GM19467 (cell line): ENCODE measurements around the gene RSPO1.
A peak's percentile ranks its signal among the peaks of the same experiment; 100 is the strongest.
"Not testable (repeated sequence)": the region's sequence is repeated elsewhere in the genome, so short reads cannot be mapped to it uniquely, and the experiment has no call there.

Experiments
- ATAC-seq: cut with Tn5 transposase; IDR thresholded peaks from one replicate; pipeline ENCODE4 v1.9.1; 2021; ENCODE audit warnings: mild to moderate bottlenecking, moderate library complexity; ENCODE audit not compliant: unreplicated experiment

RSPO1 gene

DNA sequence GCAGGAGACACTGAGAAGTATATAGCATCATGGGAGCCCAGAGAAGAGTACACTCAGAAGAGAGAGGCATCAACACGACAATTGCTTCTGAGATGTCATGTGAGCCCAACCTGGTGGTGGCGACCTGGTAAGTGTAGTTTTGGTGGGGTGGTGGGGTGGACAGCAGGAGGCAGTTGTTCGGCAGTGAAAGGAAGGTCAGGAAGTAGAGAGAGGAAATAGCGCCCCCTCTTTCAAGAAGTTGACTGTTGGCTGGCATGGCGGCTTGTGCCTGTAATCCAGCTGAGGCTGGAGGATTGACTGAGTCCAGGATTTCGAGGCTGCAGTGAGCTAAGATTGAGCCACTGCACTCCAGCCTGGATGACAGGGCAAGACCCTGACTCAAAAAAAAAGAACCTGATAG lies 12.6 kb downstream of the RSPO1 start:
- ATAC-seq: no peak

DNA sequence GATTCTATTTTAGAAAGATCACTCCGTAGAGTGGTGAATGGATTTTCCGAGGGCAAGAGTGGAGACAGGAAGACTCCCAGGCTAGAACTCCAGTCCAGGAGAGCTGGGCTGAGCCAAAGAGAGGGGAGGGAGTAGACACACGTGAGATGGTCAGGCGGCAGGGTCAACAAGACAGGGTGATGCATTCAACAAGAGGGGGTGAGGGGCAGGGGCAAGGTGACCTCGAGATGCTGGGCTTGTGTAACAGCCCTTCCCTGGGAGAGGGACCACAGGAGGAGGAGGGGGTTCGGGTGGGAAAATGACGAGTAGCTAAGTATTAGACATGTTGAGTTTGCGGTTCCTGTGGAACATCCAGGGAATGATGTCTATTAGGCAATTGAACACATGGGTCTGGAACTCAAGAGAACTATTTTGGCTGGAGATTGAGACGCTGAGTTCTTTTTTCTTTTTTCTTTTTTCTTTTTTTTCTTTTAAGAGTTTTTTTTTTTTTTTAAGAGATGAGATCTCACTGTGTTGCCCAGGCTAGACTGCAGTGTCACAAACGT lies 13.3 kb downstream of the RSPO1 start:
- ATAC-seq: no peak

DNA sequence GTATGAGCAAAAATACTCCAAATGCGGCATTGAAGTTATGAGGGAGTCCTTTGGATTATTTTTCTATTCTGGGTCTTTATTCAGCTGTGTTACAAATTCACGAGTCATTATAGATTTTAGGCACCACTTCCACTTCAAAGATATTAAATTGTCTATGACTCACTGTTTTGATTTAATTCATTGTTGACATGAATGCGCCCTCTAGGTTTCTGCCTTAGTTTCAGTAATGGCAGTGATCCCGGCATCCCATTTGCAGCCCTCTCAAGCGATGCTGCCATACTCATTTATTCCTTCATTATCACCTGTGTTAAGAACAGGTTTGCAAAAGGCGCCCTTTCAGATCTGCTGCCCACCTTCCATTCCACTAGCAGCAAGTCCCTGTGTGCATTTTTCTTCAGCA lies 14.0 kb downstream of the RSPO1 start:
- no peak for ATAC-seq

DNA sequence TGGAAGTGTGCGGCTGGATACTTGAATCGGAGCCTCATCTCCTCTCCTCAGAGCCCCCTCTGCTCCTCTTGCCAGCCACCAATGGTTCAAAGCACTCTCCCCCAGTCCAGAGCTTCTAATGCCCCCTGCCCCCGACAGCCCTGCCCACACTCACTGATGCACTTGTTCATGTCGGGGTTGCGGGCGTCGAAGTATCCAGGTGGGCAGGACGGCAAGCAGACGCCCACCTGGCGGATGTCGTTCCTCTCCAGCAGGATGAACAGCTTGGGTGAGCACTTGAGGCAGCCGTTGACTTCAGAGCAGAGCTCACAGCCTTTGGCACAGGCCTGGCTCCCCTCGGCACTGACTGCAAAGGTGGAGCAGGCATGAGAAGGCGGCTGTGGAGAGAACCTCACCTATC lies 18.4 kb downstream of the RSPO1 start:
- no peak for ATAC-seq

DNA sequence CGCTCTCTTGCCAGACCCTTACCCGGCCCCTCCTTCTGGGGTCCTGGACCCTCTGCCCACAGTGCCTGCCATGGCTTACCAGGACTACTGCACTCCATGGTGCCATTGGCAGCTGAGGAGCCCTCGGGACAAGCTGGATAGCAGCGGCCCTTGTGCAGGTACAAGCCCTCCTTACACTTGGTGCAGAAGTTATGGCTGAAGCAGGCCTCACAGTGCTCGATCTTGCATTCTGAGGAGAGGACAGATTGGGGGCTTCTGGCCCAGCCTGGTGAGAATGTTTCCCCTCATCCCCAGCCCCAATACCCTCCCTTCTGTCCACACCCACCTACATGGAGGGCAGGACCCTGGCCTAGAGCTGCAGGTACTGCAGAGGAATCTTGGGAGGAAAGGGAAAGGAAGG lies 20.6 kb downstream of the RSPO1 start:
- no peak for ATAC-seq

DNA sequence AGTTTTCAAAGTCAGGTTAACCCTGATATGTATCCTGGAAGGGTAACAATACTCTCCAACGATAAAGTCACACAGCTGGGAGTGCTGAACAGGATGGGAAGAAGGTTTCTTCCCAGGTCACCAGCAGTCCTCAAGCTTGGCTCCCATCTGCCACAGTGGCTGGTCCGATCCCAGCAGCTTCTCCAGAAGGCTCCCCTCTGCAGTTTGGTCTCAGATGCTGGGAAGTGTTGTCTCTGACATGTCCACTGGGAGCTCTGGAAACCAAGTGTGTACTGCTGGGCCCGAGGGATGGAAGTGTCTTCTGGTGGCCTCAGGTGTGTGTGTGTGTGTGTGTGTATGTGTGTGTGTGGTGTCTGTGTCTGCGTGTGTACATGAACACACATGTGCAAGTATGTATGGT lies 22.5 kb downstream of the RSPO1 start:
- no peak for ATAC-seq

DNA sequence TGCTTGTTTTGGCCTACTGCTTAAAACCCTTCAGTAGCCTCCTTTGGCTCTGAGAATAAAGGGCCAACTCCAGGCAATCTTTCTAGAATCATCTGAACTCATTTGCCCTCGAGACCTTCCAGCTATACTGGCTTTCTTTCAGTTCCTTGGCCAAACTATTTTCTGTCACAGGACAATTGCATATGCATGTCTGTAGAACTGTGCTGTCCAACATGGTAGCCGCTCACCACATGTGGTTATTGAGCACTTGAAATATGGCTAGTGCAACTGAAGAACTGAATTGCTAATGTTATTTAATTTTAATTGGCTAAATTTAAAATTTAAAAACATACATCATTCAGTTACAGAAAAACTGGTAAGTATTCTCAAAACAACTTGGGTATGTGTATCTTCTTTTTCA lies 24.7 kb downstream of the RSPO1 start:
- no peak for ATAC-seq

DNA sequence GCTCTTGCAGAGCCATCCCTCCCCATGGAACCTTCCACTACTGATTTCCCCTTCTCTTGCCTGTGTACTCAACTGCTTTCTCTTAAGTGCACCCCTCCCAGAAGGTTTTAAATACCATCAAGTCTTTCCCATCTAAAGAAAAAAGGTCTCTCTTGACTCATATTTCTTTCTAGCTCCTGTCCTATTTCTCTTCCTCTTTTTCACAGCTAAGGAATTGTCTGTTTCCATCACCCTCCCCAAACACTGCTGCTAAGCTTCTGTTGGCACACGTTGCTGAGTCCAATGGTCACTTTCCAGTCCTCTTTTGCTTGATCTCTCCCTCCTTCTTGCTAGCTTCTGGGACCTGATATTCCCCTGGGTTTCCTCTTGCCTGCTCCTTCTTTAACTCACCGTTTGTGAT lies 25.7 kb downstream of the RSPO1 start:
- ATAC-seq: no peak

DNA sequence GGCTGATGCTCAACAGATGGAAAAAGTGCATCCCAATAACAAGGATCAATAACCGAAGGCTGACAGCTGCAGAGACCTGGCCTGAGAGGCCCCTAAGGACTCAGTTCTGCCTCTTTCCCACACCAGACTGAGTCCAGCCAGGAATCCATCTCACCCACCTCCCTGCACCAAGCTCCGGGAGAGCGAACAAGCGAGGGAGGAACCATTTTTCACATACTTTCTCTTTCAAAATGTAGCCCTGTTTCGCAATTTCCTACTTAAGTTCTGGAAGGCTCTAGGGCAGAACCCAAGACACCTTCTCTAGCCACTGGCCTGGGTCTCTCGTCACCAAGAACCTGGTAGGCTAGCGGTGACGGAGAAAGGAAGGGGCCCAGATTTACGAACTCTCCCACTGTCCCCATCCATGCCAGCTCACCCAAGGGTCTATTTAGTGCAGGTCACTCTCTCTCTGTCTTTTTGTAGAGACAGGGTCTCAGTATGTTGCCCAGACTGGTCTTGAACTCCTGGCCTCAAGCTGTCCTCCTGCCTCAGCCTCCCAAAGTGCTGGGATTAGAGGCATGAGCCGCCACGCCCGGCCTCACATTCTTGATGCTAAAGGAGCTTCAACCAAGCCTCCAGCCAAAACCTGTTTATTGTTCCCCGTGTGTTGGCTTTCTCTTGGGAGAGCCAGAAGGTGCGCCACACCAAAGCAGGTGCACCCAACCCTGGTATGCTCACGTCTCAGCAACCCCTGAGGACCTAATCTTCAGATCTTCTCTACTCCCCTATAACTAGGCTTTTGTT lies 28.0 kb downstream of the RSPO1 start:
- no peak for ATAC-seq

DNA sequence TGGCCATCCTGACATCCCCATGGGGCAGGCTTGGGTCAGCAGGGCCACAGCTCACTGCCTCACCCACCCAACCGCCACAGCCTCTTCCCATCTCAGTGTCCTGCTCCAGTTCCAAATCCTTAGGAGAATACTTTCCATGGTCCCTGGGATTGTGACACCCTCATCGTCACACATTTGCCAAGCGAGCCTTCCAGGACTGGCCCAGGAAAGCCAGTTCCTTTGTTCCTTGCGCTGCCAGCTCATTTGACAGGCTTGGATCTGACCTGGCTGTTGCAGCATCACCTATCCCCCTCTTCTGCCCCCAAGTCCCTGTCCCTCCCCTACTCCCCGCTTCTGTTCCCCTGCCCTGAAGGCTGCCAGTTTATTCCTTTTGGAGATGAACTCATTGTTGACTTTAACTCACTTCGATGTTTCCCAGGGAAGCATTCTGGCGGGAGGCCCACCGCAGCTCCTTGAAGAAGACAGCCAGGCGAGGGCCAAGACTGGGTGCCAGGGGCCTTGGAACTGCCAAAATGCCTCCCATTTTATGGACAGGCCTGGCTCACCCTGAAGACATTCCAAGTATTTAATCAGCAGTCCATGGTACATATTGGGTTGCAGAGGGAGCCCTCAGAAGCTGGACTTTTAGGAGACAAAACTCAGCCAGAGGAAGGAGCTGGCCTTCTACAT lies 28.8 kb downstream of the RSPO1 start:
- no peak for ATAC-seq

DNA sequence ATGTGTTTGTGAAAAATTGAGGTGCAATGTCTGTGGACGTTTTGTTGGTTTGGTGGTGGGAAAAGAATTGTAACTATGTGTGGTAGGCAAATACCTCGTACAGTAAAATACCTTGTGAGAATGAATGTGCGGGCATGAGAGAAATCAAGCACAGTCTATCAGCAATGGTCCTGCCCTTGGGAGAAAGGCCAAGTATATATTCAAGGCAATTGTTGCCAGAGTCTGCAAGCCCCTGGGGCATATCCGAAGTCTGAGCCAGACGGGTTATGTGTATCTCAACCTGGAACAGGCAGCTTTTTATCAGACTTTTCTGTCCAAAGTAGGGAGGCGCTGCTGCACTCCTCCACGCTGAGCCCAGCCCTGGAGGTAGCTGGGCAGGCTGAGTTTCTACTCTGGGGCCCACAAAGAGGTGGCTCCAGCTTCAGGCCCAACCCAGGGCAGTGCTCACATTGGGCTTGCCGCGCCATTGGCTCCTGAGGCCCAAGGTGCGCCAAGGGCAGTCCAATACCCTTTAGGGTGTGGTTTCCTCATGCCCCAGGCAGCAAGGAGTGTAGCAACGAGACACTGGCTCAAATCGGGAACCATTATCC lies 29.5 kb downstream of the RSPO1 start:
- ATAC-seq: no peak

DNA sequence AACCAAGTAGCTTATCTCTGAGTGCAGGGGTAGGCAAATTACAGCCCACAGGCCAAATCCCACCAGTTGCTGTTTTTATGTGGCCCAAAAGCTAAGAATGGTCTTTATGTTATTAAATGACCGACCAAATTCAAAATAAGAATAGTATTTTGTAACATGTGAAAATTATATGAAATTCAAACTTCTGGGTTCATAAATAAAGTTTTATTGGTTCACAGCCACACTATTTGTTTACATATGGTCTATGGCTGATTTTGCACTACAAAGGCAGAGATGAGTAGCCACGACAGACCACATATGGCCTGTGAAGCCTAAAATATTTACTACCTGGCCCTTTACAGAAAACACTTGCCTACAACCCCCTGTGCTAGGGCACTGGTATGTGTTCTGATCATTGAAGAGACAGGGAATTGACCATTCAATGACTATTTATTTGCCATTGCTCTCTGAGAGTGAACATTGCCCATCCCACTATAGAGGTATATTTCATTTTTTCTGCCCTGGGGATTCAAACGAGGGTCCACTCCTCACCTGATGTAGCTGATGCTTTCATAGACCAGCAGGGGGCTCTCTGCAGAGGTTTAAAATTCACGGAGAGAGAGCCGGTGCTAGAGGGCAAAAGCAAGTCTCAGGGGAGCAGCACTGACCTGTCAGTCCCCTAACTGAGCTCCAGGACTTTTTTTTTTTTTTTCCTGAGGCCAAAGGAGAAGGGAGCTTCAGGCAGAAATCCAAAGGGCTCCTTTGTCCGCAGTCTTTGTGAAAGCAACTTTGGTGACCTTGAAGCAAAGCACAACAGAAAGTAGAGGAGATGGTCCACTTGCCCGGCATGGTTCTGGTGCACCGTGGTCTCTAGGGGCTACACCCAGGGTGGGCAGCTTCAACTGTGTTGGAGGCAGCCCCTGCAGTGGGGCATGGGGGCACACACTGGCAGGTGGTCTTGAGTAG lies 31.7 kb downstream of the RSPO1 start:
- no peak for ATAC-seq

DNA sequence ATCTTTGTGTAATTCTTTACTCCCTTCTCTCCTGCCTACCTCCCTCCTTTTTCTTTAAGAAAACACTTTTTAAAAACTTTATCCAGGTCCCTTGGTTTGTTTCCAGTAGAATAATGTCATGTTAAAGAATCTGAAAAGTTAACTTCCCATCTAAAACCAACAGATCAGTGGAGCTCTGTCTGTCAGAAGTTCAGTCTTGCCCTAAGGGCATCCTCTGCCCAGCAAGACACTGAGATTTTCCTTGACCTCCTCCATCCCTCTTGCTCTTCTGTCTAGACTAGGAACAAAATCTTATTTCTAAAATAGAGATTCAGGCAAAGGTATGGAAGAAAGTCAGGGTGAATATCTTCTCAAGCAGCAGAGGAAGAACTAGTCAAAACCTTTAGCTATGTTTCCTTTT lies 33.3 kb downstream of the RSPO1 start:
- no peak for ATAC-seq

DNA sequence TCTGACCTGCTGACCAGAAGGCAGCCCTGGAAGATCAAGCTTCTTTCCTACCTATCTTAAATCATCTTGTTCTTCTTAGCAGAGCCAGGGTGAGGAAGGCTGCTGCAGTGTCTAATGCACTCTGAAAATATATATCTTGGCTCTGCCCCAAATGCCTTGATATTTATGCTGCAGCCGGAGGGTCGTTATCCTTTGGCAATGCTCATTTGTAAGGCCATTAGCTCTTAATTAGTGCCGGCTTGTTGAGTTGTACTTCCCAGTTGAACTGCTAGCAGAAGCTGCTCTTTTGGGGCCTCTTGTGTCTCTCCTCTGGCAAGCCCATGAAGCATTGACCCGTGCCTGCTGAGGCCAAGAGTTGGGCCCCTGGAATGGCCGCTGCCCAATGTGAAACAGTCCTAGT lies 34.8 kb downstream of the RSPO1 start:
- ATAC-seq: no peak

DNA sequence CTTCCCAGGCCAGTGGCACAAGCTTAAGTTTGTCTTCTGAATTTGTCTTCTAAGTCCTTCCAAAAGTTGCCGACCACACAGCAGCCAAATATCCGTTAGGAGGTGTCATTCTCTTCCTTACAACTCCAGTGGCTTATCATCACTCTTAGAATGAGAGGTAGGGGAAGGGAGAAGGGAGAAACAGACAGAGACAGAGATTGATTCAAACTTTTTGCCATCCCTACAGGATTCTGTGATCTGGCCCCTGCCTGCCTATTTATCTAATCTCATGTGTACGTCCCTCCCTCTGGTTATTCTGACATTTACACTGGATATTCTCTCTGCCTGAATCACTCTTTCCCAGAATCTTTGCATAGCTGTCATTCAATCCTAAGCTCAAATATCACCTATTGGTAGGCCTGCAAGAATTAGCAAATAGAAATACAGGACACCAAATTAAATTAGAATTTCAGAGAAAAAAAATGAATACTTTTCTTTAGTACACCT lies 38.5 kb downstream of the RSPO1 start:
- ATAC-seq: no peak

DNA sequence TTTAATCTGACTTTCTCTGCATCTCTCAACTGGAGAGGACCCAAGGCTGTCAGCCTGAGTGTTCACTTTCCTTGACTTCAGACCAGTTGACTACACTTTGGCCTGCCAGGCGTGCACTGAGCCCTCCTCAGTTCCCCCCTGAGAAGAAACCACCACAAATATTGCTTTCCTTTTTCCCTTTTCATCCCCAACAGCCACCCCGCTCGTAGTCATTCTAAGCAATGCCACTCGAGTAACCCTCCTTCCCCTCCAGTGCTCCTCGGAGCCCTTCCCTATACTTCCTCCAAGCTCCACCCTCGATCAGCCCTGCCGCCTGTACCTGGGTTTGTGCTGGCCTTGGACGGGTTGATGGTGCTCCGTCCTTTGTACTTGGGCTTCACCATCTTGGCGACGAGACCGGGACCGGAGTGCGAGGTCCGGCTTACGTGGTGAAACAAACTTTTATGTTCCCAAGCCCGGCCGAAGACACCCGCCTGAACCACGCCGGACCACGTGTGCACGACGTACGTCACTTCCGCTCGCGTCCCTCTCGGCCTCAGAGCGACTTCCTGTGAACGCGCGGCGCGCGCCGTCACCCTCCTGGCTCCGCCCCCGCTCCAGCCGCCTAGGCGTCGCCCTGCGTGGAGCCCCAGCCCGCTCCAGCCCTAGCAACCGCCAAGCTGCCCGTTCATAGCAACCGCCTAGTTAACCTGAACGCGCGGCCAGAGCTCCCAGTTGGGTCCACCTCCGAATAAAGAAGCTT lies 39.1 kb downstream of the RSPO1 start, which contains the start of gene GNL2:
TSS of gene GNL2 (minus strand) at position 498 of the 742 bp plus-strand sequence. CDS start at position 383, 115 bp downstream.
- peak; percentile 97 for ATAC-seq

DNA sequence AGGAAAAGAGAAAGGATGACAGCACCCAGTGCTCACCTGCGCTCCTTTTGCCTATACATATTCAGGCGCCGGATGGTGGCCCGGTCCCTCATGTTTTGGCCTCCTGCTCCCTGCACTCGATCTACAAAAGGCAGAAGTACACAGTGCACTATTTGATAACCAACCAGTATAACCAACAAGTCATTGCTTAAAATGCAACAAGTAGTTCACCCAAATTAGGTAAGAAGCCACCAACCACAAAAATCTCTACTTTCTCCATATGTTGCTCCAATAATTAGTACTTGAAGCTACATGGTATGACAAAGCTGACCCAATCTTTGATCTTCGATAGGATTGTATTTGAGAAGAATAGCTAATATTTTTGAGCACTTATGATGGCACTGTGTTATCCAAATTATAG lies 41.0 kb downstream of the RSPO1 start:
- ATAC-seq: no peak

DNA sequence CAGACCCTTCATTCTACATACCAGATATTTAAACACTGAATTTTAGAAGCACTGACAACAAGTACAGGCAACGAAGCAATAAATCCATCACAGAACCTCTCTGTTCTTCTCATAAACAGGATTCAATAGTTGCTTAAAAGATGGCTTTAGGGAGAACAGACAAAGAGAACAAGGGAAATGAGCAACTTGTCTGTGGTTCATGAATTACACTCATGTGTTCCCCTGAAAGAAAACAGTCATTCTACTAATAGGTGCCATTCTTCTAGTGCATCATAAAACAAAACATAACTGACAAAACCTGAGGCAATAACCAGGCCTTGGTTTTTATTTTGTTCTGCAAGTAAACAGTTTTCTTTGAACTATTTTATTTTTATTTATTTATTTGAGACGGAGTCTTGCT lies 45.8 kb downstream of the RSPO1 start:
- ATAC-seq: no peak

DNA sequence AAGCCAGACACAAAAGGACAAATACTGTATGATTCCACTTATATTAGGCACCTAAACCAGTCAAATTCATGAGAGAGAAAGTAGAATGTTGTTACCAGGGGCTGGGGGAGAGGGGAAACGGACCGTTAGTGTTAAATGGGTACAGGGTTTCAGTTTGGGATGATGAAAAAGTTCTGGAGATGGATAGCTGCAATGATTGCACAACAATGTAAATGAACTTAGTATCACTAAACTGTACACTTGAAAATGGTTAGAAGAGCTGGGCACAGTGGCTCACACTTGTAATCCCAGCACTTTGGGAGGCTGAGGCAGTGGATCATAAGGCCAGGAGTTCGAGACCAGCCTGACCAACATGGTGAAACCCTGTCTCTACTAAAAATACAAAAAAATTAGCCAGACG lies 50.1 kb downstream of the RSPO1 start:
- not testable (repeated sequence) for ATAC-seq

DNA sequence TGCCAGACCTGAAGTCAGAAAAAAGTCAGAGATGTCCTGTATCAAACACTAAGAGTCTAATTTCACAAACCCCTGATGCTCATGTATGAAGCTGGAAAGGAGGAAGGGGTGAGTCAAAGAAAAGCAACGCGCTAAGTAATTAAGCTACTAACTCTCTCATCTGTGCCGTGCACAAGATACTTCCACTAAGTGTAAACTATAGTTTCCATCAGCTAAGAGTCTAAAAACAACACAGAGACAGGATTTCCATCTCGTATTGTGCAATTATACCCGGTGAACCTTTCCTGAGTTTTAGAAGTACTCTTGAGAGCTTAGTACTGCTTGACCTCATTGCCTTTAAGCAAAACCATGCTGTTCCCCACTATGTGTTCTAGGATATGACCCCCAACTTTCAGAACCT lies 59.0 kb downstream of the RSPO1 start:
- ATAC-seq: no peak
